ENCODE measurements around the gene ZP1. TPM values are rescaled to one million over a fixed set of nuclear protein-coding genes. Genes with fewer than 3 reads are reported as not detected.

The ZP1 gene
- total RNA-seq, 4 donors from 2014 or later, result 2.1 TPM; not detected in 3

DNA sequence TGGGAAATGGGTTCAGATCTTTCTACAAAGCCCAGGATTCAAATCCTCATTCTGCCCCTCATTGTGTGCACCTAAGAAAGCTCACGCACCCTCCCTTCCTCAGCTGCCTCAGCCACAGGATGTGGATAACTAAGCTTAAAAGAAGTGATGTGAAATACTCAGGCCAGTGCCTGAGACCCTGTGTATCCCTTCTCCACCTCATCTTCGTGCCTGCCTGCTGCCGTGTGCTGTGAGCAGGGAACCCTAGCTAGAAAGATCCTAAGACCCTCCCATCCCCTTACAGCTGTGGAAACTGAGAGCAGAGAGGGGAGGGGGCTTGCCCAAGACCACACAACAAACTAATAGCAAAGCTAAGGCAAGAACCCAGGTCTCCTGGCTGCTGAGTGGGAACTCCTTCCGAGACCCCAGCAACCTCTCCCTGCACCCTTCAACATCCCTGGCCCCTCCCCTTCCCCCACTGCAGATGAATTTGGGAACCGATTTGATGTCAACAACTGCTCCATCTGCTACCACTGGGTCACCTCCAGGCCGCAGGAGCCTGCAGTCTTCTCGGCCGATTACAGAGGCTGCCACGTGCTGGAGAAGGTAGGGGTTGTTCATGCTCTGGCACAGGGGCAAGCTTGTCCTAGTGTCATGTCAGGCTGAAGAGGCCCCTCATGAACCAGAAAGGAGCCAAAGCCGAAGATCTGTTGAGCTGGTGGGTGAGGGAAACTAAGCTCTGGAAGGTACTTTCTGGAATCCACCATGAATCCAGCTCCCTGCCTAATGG is 1.5 kb downstream of the ZP1 start:
- Histone ChIP-seq H3K27ac (no peak overlapping the region), H3K9me3 (no peaks in the 10 kb centered on the region), H3K4me1 (peaks cover 0 to 15% (median 0%) of the 10 kb centered on the region in 4 donors), H3K4me3 (no peak overlapping the region), H3K27me3 (no peaks in the 10 kb centered on the region), H3K36me3 (no peaks in the 10 kb centered on the region)
- TF ChIP-seq POLR2A (IDR thresholded peaks at IDR 0.05) (no peak), CTCF (IDR thresholded peaks at IDR 0.05) (no peak)
- peak in 2 of 3 donors; percentile 24 to 34 for DNase-seq

- no peak overlapping the region for H3K27ac ChIP-seq
- H3K9me3 ChIP-seq, result no peaks in the 10 kb centered on the region
- no peaks in the 10 kb centered on the region for H3K36me3 ChIP-seq
- H3K4me3 ChIP-seq, result no peak overlapping the region
- H3K4me1 ChIP-seq, result peaks cover 0 to 15% (median 0%) of the 10 kb centered on the region in 4 donors
- TF ChIP-seq POLR2A (IDR thresholded peaks at IDR 0.05) (no peak), CTCF (IDR thresholded peaks at IDR 0.05) (no peak)
- peak in 2 of 3 donors; percentile 36 to 40 for DNase-seq
- H3K27me3 ChIP-seq, result no peaks in the 10 kb centered on the region
Observed at GRCh38 chr11:60869451-60869825, 2.1 kb downstream of the ZP1 start.

- no peak overlapping the region for H3K4me3 ChIP-seq
- no peaks in the 10 kb centered on the region for H3K9me3 ChIP-seq
- no peaks in the 10 kb centered on the region for H3K27me3 ChIP-seq
- H3K36me3 ChIP-seq, result no peaks in the 10 kb centered on the region
- peak overlapping the region in 1 of 4 donors; percentile 17 for H3K27ac ChIP-seq
- DNase-seq, result peak in 2 of 3 donors; percentile 29 to 42
- no peak for TF ChIP-seq CTCF (IDR thresholded peaks at IDR 0.05)
- no peak for TF ChIP-seq POLR2A (IDR thresholded peaks at IDR 0.05)
- peaks cover 0 to 15% (median 0%) of the 10 kb centered on the region in 4 donors for H3K4me1 ChIP-seq
Observed at GRCh38 chr11:60870276-60870675, 2.9 kb downstream of the ZP1 start.

GRCh38 chr11:60870733-60871377 is 3.5 kb downstream of the ZP1 start:
- Histone ChIP-seq H3K4me3 (no peak overlapping the region), H3K27ac (peak overlapping the region in 3 of 4 donors; percentile 17 to 49 (median 24)), H3K4me1 (peaks cover 0 to 15% (median 0%) of the 10 kb centered on the region in 4 donors), H3K27me3 (no peaks in the 10 kb centered on the region), H3K9me3 (no peaks in the 10 kb centered on the region), H3K36me3 (no peaks in the 10 kb centered on the region)
- TF ChIP-seq CTCF (IDR thresholded peaks at IDR 0.05) (no peak), POLR2A (IDR thresholded peaks at IDR 0.05) (no peak)
- DNase-seq, result peak in 2 of 3 donors; percentile 36 to 41

DNA sequence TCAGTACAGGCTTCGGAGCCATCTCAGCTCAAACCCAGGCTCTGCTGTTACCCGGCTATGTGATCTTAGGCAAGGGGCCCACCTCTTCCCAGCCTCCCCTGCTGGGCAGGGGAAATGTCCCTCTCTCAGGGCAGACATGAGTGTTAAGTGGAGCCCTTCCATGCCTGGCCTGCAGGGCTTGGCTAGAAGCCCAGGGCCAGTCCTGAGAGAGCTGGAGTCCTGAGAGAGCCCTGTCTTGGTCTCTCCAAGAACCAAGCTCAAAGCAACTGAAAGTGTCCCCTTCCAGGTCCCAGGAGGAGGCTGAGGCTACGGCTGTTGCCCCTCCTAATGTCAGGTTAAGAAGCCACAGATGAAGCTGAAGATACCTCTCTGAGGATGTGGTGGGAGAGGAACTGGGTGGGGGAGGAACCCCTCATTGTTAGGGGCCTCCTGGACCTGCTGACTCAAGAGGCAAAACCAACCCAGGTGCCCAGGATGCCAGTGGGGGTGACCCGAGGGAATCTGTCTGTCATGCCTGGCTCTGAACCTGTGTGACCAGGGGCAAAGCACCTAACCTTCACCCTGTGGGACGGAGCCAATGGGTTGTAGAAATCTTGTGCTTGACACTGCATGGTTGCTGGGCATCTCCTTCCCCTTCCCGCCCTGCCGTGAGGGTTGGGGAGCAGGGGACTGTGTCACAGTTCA is 4.2 kb downstream of the ZP1 start:
- DNase-seq, result peak in 2 of 3 donors; percentile 25 to 36
- Histone ChIP-seq H3K4me1 (peaks cover 0 to 15% (median 0%) of the 10 kb centered on the region in 4 donors), H3K36me3 (no peaks in the 10 kb centered on the region), H3K27ac (peak overlapping the region in 2 of 4 donors; percentile 24 to 49), H3K4me3 (no peak overlapping the region), H3K27me3 (no peaks in the 10 kb centered on the region), H3K9me3 (no peaks in the 10 kb centered on the region)
- no peak for TF ChIP-seq CTCF (IDR thresholded peaks at IDR 0.05)

All from Peyer's patch (tissue), 4 donors.